HG03045 (cell line): ENCODE data around the gene SCG5.
"Not testable (repeated sequence)": the region's sequence is repeated elsewhere in the genome, so short reads cannot be mapped to it uniquely, and the experiment has no call there.

ENCODE experiments used
- ATAC-seq: cut with Tn5 transposase; IDR thresholded peaks from one replicate; pipeline ENCODE4 v1.9.1; 2021; ENCODE audit warnings: mild to moderate bottlenecking, moderate library complexity; ENCODE audit not compliant: unreplicated experiment

Gene SCG5

GRCh38 chr15:32641517-32642059, at the start of gene SCG5:
Gene SCG5 (plus strand): TSS chr15:32641710. CDS start chr15:32643593, 1,883 bp downstream.
- ATAC-seq: no peak

- ATAC-seq: not testable (repeated sequence)
Measured at GRCh38 chr15:32593151-32593550, 48.4 kb upstream of the SCG5 start, which contains the start of gene GOLGA8N. Gene GOLGA8N (plus strand): TSS chr15:32593456.

- ATAC-seq: not testable (repeated sequence)
Measured at GRCh38 chr15:32609518-32609917, 32.0 kb upstream of the SCG5 start.

- not testable (repeated sequence) for ATAC-seq
Measured at GRCh38 chr15:32610719-32611118, 30.8 kb upstream of the SCG5 start.

- ATAC-seq: peak; percentile 18
Measured at GRCh38 chr15:32614712-32615050, 26.8 kb upstream of the SCG5 start.

GRCh38 chr15:32615051-32615870, 26.2 kb upstream of the SCG5 start, which contains the start of gene ARHGAP11A:
Gene ARHGAP11A (plus strand): TSS chr15:32615504. CDS start chr15:32616212, 708 bp downstream.
- ATAC-seq: peak; percentile 80

- ATAC-seq: peak; percentile 21
Measured at GRCh38 chr15:32615871-32616426, 25.6 kb upstream of the SCG5 start.

GRCh38 chr15:32636410-32636809, 5.1 kb upstream of the SCG5 start:
- ATAC-seq: no peak

- ATAC-seq: no peak
Measured at GRCh38 chr15:32636908-32637567, 4.5 kb upstream of the SCG5 start.

GRCh38 chr15:32637704-32638103, 3.8 kb upstream of the SCG5 start:
- no peak for ATAC-seq

- no peak for ATAC-seq
Measured at GRCh38 chr15:32642667-32643435, 1.3 kb downstream of the SCG5 start.

- ATAC-seq: no peak
Measured at GRCh38 chr15:32643907-32644445, 2.5 kb downstream of the SCG5 start.

GRCh38 chr15:32646291-32646690, 4.8 kb downstream of the SCG5 start:
- ATAC-seq: no peak

- no peak for ATAC-seq
Measured at GRCh38 chr15:32649342-32649741, 7.8 kb downstream of the SCG5 start.

GRCh38 chr15:32651229-32651837, 9.8 kb downstream of the SCG5 start:
- ATAC-seq: peak; percentile 65

GRCh38 chr15:32652178-32652577, 10.7 kb downstream of the SCG5 start:
- no peak for ATAC-seq

GRCh38 chr15:32656091-32656490, 14.6 kb downstream of the SCG5 start:
- ATAC-seq: no peak

GRCh38 chr15:32656496-32656895, 15.0 kb downstream of the SCG5 start:
- ATAC-seq: no peak

- ATAC-seq: no peak
Measured at GRCh38 chr15:32657198-32657883, 15.8 kb downstream of the SCG5 start.
